Brain microvascular endothelial cell (primary cell): ENCODE data around the gene THADA.

Source experiments
- DNase-seq: peaks from one replicate; pipeline ENCODE4 v3.0.0-alpha.2; 2020
- H3K27ac ChIP-seq: fragments of 250-450 bp; sonication (Bioruptor Pico); 2 replicates; pipeline ENCODE4 v1.5.1; 2020; ENCODE audit warnings: mild to moderate bottlenecking, moderate library complexity
- H3K27me3 ChIP-seq: fragments of 250-450 bp; sonication (Bioruptor Pico); replicated peaks from 2 replicates; pipeline ENCODE4 v1.5.1; 2020; ENCODE audit warnings: mild to moderate bottlenecking
- H3K36me3 ChIP-seq: fragments of 250-450 bp; sonication (Bioruptor Pico); replicated peaks from 2 replicates; pipeline ENCODE4 v1.5.1; 2020; ENCODE audit warnings: mild to moderate bottlenecking
- H3K4me3 ChIP-seq: 2 replicates; pipeline ENCODE4 v1.5.1; 2011; ENCODE audit warnings: low read depth, mild to moderate bottlenecking, control low read depth, low read length, moderate library complexity
- CTCF ChIP-seq: IDR thresholded peaks from 2 replicates; pipeline ENCODE4 v1.5.1; 2011; ENCODE audit warnings: low read depth, mild to moderate bottlenecking, moderate library complexity, low read length, control low read depth, inconsistent platforms; ENCODE audit errors: missing control alignments
- in situ Hi-C: cut with HindIII; loops from 2 replicates; pipeline ENCODE4 v1.10.0; 2017; ENCODE audit warnings: low sequenced_read_pairs, low pct_ligation_motif_present

Gene THADA

GRCh38 chr2:43188561-43189386 lies 407.1 kb downstream of the THADA start:
- no peak for TF ChIP-seq CTCF
- in situ Hi-C loops, result no loop called here
- Histone ChIP-seq H3K27me3 (no peaks in the 10 kb centered on the region), H3K36me3 (no peaks in the 10 kb centered on the region), H3K27ac (no peak overlapping the region), H3K4me3 (no peak overlapping the region)
- no peak for DNase-seq

- TF ChIP-seq CTCF, result no peak
- H3K36me3 ChIP-seq, result no peaks in the 10 kb centered on the region
- H3K27ac ChIP-seq, result no peak overlapping the region
- in situ Hi-C loops, result no loop called here
- no peak for DNase-seq
- H3K27me3 ChIP-seq, result no peaks in the 10 kb centered on the region
- no peak overlapping the region for H3K4me3 ChIP-seq
Observed at GRCh38 chr2:43186679-43187374, 409.0 kb downstream of the THADA start.

- no peak for TF ChIP-seq CTCF
- H3K27ac ChIP-seq, result no peak overlapping the region
Observed at GRCh38 chr2:43186321-43186678, 409.5 kb downstream of the THADA start.

GRCh38 chr2:43185146-43185545 lies 410.7 kb downstream of the THADA start:
- Histone ChIP-seq H3K36me3 (no peaks in the 10 kb centered on the region), H3K27me3 (no peaks in the 10 kb centered on the region), H3K27ac (no peak overlapping the region), H3K4me3 (no peak overlapping the region)
- TF ChIP-seq CTCF, result no peak
- in situ Hi-C loops, result no loop called here
- no peak for DNase-seq

More at GRCh38 chr2:43186321-43186678, 409.5 kb downstream of the THADA start:
- DNase-seq, result no peak
- no peaks in the 10 kb centered on the region for H3K36me3 ChIP-seq
- no peaks in the 10 kb centered on the region for H3K27me3 ChIP-seq
- H3K4me3 ChIP-seq, result no peak overlapping the region
- in situ Hi-C loops, result no loop called here

- in situ Hi-C loops, result no loop called here
- H3K4me3 ChIP-seq, result no peak overlapping the region
- no peaks in the 10 kb centered on the region for H3K36me3 ChIP-seq
- TF ChIP-seq CTCF, result no peak
- no peaks in the 10 kb centered on the region for H3K27me3 ChIP-seq
- H3K27ac ChIP-seq, result no peak overlapping the region
- peak; percentile 75 for DNase-seq
Observed at GRCh38 chr2:43184339-43184895, 411.4 kb downstream of the THADA start.
